Thyroid gland (tissue), 4 donors: Measurements from ENCODE around the gene PPM1F. TPM values are rescaled to one million over a fixed set of nuclear protein-coding genes. Genes with fewer than 3 reads are reported as not detected.

ENCODE experiments used
- DNase-seq, 2 donors: peaks; one replicate each; pipeline ENCODE4 v3.0.0-alpha.2; 2019
- H3K27ac ChIP-seq, 3 donors: fragments of 200-600 bp; sonication (generic); 1 replicate in 2 of 3; 2 replicates in 1 of 3; pipeline ENCODE4 v1.5.1; 2016 to 2019; ENCODE audit warnings: mild to moderate bottlenecking in 1 of 3, moderate library complexity in 1 of 3
- H3K27me3 ChIP-seq: fragments of 200-600 bp; sonication (generic); one replicate; pipeline ENCODE4 v1.5.1; 2019
- H3K36me3 ChIP-seq, 2 donors: fragments of 200-600 bp; sonication (generic); one replicate each; pipeline ENCODE4 v1.5.1; 2016 to 2019
- H3K4me1 ChIP-seq, 2 donors: fragments of 200-600 bp; sonication (generic); one replicate each; pipeline ENCODE4 v1.5.1; 2017 to 2019
- H3K4me3 ChIP-seq, 3 donors: fragments of 200-600 bp; sonication (generic); replicated peaks in 1 of 3; 1 replicate in 2 of 3; 2 replicates in 1 of 3; pipeline ENCODE4 v1.5.1; 2016; ENCODE audit warnings: mild to moderate bottlenecking in 1 of 3
- H3K9me3 ChIP-seq: fragments of 200-600 bp; sonication (generic); one replicate; pipeline ENCODE4 v1.5.1; 2017
- POLR2A ChIP-seq, 2 donors: fragments of 450-650 bp; IDR thresholded peaks; one replicate each; pipeline ENCODE4 v1.6.1; 2017; ENCODE audit warnings: antibody characterized with exemption in 2 of 2, mild to moderate bottlenecking in 2 of 2, moderate library complexity in 1 of 2
- WGBS, 2 donors: methylation state at CpG; one replicate each; pipeline ENCODE4 v1.1.5; 2017; 5-methylcytosine and 5-hydroxymethylcytosine counted together
- intact Hi-C: fragments of 100-400 bp; cut with DNase I; formaldehyde crosslinking; loops from one replicate; pipeline ENCODE4 v1.15.1; 2023
- total RNA-seq, 4 donors: library from RNA; depleted of rRNA; stranded (reverse); fragments of >200 nt; gene quantifications; one replicate each; pipeline ENCODE4 v1.2.3, GENCODE V29; 2016
- TF ChIP-seq, protein P1 (sequence below), 6 experiments: fragments of 200-600 bp in 3 of 6; fragments of 450-650 bp in 3 of 6; sonication (generic) in 3 of 6; IDR thresholded peaks; one replicate each; pipeline ENCODE4 v1.5.1; 2016 to 2019; ENCODE audit warnings: antibody characterized with exemption in 6 of 6, mild to moderate bottlenecking in 2 of 6, inconsistent platforms in 1 of 6, moderate library complexity in 1 of 6

The PPM1F gene
- total RNA-seq, 4 donors from 2014 or later = 19.5 to 27.5 (median 26.2) TPM

- TF ChIP-seq POLR2A (IDR thresholded peaks at IDR 0.05) = no peak
- TF ChIP-seq, protein P1, sequence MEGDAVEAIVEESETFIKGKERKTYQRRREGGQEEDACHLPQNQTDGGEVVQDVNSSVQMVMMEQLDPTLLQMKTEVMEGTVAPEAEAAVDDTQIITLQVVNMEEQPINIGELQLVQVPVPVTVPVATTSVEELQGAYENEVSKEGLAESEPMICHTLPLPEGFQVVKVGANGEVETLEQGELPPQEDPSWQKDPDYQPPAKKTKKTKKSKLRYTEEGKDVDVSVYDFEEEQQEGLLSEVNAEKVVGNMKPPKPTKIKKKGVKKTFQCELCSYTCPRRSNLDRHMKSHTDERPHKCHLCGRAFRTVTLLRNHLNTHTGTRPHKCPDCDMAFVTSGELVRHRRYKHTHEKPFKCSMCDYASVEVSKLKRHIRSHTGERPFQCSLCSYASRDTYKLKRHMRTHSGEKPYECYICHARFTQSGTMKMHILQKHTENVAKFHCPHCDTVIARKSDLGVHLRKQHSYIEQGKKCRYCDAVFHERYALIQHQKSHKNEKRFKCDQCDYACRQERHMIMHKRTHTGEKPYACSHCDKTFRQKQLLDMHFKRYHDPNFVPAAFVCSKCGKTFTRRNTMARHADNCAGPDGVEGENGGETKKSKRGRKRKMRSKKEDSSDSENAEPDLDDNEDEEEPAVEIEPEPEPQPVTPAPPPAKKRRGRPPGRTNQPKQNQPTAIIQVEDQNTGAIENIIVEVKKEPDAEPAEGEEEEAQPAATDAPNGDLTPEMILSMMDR (IDR thresholded peaks at IDR 0.05) = no peak
- intact Hi-C loops = loop anchor here (5.0 kb wide), 1 partner anchor 54 kb away; no protein-coding TSS in a partner anchor
- no peak overlapping the region for H3K27ac ChIP-seq
- no peak for DNase-seq
- H3K4me3 ChIP-seq = no peak overlapping the region
- H3K36me3 ChIP-seq = peaks cover 36 to 62% of the 10 kb centered on the region in 2 donors
- no peaks in the 10 kb centered on the region for H3K27me3 ChIP-seq
- no peaks in the 10 kb centered on the region for H3K4me1 ChIP-seq
- WGBS, 2 donors = 92% methylated on average over 16 to 18 of the region's 18 CpGs
- H3K9me3 ChIP-seq = no peaks in the 10 kb centered on the region
These were observed 18.4 kb upstream of the PPM1F start for GRCh38 chr22:21970800-21971617.

DNA sequence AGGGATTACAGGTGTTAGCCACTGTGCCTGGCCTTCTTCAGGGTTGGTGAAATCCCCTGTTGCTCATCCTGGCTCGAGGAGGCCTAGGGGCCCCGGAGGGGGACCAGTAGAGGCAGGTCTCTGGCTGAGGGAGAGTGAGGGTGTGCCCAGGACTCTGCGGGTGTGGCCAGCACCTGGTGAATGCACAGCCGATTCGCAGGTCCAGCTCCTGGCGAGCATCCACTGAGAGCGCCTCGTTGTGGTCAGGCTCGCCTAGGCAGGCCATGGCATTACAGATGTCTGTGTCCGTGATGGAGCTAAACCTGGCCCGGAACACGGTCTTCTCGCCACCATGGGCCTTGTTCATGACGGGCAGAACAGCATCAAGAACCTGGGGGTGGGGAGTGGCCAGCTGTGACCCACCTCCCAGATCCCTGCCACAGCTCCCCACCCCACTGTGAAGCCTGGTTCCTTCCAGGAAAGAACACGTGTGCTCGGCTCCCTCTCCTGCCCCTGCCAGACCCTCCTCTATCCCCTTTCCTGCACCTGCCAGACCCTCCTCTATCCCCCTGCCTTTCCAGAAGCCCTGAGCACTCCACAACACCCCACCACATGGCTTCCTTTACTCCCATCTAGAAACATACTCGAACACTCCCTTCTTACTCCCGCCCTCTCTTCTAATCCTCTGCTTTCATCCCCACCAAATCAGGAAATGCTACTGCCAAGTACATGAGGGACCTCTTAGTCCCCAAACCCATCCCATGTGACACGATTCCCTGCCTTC, 17.6 kb upstream of the PPM1F start:
- DNase-seq = no peak
- WGBS, 2 donors = 92% methylated on average over 15 to 19 of the region's 19 CpGs
- no peaks in the 10 kb centered on the region for H3K27me3 ChIP-seq
- intact Hi-C loops = loop anchor here (5.0 kb wide), 1 partner anchor 53 kb away; no protein-coding TSS in a partner anchor
- H3K4me3 ChIP-seq = no peak overlapping the region
- TF ChIP-seq POLR2A (IDR thresholded peaks at IDR 0.05) = no peak
- TF ChIP-seq, protein P1 (IDR thresholded peaks at IDR 0.05) = no peak
- no peaks in the 10 kb centered on the region for H3K9me3 ChIP-seq
- no peaks in the 10 kb centered on the region for H3K4me1 ChIP-seq
- H3K27ac ChIP-seq = no peak overlapping the region
- peaks cover 37 to 67% of the 10 kb centered on the region in 2 donors for H3K36me3 ChIP-seq

DNA sequence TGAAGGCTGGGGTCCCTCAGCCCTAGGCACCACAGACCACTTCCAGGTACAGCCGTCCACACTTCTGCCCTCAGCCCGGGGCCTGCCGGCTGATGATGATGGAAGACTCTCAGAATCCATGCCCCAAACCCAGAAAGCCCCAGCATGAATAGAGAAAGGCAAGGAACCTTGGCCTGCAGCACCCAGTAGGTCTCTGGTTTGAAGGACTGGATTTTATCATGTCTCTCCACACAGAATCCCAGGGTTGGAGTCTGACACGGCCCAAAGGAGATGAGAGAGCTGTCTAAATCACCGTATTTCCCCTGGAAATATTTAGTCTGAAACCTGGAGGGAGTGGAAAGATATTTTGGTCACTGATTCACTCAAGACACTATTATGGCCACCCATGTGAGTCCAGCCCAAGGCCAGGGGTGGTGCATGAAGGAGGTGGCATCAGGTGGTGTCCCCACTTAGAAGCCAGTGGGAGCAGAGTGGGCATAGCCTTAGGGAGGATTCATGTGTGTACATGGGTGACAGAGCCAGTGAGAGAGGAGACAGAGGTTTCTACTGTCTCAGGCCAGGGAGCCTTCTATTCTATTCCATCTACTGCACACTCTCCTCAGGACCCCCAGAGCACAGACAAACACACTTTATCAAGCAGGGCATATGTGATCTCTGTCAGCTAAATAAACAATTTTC, 15.9 kb upstream of the PPM1F start:
- no peak for TF ChIP-seq POLR2A (IDR thresholded peaks at IDR 0.05)
- TF ChIP-seq, protein P1 (IDR thresholded peaks at IDR 0.05) = no peak
- intact Hi-C loops = no loop called here
- H3K27ac ChIP-seq = no peak overlapping the region

DNA sequence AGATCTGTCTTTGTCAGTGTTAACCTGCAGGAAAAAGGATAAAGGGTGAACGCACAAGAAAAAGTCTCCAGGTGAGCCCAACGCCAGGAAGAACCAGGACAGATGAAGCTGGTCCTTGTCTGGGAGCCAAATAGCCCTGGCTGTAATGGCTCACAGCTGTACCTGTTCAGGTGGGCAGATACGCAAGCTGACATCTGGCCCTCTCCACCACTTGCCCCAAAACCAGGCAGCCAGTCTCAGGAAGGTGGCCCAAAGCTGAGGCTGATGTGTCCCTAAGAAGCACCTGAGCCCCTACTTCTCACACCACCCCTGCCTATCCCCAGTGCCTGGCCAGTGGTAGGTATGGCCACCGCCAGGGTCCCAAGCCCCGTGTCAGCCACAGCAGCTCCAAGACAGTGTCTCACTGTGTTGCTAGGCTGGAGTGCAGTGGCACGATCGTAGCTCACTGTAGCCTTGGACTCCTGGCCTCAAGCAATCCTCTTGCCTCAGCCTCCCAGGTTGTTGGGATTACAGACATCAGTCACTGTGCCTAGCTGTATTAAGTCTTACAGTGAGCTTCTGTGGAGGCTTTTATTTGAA, 15.1 kb upstream of the PPM1F start:
- no peak for DNase-seq
- TF ChIP-seq, protein P1 (IDR thresholded peaks at IDR 0.05) = no peak
- TF ChIP-seq POLR2A (IDR thresholded peaks at IDR 0.05) = no peak
- Histone ChIP-seq H3K9me3 (no peaks in the 10 kb centered on the region), H3K4me1 (no peaks in the 10 kb centered on the region), H3K4me3 (no peak overlapping the region), H3K36me3 (peaks cover 50 to 71% of the 10 kb centered on the region in 2 donors), H3K27me3 (no peaks in the 10 kb centered on the region), H3K27ac (no peak overlapping the region)
- 94 to 98% methylated on average over 5 to 6 of the region's 7 CpGs for WGBS, 2 donors
- intact Hi-C loops = no loop called here

More for the DNA sequence above, 15.9 kb upstream of the PPM1F start:
- peaks cover 48 to 69% of the 10 kb centered on the region in 2 donors for H3K36me3 ChIP-seq
- H3K4me1 ChIP-seq = no peaks in the 10 kb centered on the region
- no peak for DNase-seq
- no peaks in the 10 kb centered on the region for H3K9me3 ChIP-seq
- WGBS, 2 donors = 85 to 98% methylated on average over 2 to 5 of the region's 5 CpGs
- no peaks in the 10 kb centered on the region for H3K27me3 ChIP-seq
- no peak overlapping the region for H3K4me3 ChIP-seq
